ENCODE results near the gene PARK7.

DNA sequence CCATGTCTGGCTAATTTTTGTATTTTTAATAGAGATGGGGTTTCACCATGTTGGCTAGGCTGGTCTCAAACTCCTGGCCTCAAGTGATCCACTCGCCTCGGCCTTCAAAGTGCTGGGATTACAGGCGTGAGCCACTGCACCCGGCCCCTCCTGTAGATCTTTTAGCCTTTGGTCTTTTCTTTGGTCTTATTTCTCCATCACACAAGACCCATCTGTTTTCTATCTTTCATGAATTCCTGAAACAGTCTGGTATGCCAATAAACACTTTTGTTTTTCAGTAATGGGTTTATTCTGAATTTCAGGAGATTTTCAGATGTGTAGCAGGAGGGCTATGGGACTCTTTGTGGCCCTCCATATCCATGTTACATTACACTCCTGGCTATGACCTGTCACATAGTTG is 41.4 kb downstream of the PARK7 start:
- TF ChIP-seq POLR2A (IDR thresholded peaks at IDR 0.05) (no peak), POLR2AphosphoS5 (IDR thresholded peaks at IDR 0.05) (no peak), EP300 (IDR thresholded peaks at IDR 0.05; ENCODE audit: low read depth) (no peak)
- TF ChIP-seq, protein P1, sequence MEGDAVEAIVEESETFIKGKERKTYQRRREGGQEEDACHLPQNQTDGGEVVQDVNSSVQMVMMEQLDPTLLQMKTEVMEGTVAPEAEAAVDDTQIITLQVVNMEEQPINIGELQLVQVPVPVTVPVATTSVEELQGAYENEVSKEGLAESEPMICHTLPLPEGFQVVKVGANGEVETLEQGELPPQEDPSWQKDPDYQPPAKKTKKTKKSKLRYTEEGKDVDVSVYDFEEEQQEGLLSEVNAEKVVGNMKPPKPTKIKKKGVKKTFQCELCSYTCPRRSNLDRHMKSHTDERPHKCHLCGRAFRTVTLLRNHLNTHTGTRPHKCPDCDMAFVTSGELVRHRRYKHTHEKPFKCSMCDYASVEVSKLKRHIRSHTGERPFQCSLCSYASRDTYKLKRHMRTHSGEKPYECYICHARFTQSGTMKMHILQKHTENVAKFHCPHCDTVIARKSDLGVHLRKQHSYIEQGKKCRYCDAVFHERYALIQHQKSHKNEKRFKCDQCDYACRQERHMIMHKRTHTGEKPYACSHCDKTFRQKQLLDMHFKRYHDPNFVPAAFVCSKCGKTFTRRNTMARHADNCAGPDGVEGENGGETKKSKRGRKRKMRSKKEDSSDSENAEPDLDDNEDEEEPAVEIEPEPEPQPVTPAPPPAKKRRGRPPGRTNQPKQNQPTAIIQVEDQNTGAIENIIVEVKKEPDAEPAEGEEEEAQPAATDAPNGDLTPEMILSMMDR (IDR thresholded peaks at IDR 0.05), result no peak

All from transverse colon (tissue), 4 donors.